Measurements from ENCODE around the gene ERFE. TPM values are rescaled to one million over a fixed set of nuclear protein-coding genes. Genes with fewer than 3 reads are reported as not detected.

Gene ERFE
- total RNA-seq, 1 donor: 1.8 TPM

GRCh38 chr2:238116298-238117198, 42.2 kb upstream of the ERFE start:
- no peak overlapping the region for H3K27ac ChIP-seq (ENCODE audit: low read depth, low read length)
- H3K36me3 ChIP-seq (ENCODE audit: insufficient read depth, low read length): no peaks in the 10 kb centered on the region
- no peak overlapping the region for H3K4me3 ChIP-seq (ENCODE audit: insufficient read depth, low read length)
- peaks cover 7% of the 10 kb centered on the region for H3K4me1 ChIP-seq (ENCODE audit: insufficient read depth, low read length)
- TF ChIP-seq CTCF (IDR thresholded peaks at IDR 0.05; ENCODE audit: extremely low read depth, low read depth, low read length): no peak
- H4K20me1 ChIP-seq (ENCODE audit: insufficient read depth, low read length): no peaks in the 10 kb centered on the region
- H3K4me2 ChIP-seq (ENCODE audit: insufficient read depth, low read length): no peak overlapping the region
- H3K79me2 ChIP-seq (ENCODE audit: insufficient read depth, low read length): no peaks in the 10 kb centered on the region
- no peak overlapping the region for H2AFZ ChIP-seq (ENCODE audit: low read length)
- DNase-seq (ENCODE audit: insufficient read length, low spot score, missing footprints): peak; percentile 75
- H3K27me3 ChIP-seq (ENCODE audit: insufficient read depth, low read length): peaks cover 16% of the 10 kb centered on the region
- H3K9me3 ChIP-seq (ENCODE audit: low read depth, low read length): peaks cover 6% of the 10 kb centered on the region

GRCh38 chr2:238117199-238118154, 41.3 kb upstream of the ERFE start:
- no peaks in the 10 kb centered on the region for H3K79me2 ChIP-seq (ENCODE audit: insufficient read depth, low read length)
- no peak overlapping the region for H2AFZ ChIP-seq (ENCODE audit: low read length)
- peaks cover 6% of the 10 kb centered on the region for H3K9me3 ChIP-seq (ENCODE audit: low read depth, low read length)
- H3K4me1 ChIP-seq (ENCODE audit: insufficient read depth, low read length): peaks cover 7% of the 10 kb centered on the region
- H3K4me3 ChIP-seq (ENCODE audit: insufficient read depth, low read length): no peak overlapping the region
- peak; percentile 92 for DNase-seq (ENCODE audit: insufficient read length, low spot score, missing footprints)
- H3K4me2 ChIP-seq (ENCODE audit: insufficient read depth, low read length): no peak overlapping the region
- H3K27me3 ChIP-seq (ENCODE audit: insufficient read depth, low read length): peaks cover 16% of the 10 kb centered on the region
- no peaks in the 10 kb centered on the region for H4K20me1 ChIP-seq (ENCODE audit: insufficient read depth, low read length)
- H3K36me3 ChIP-seq (ENCODE audit: insufficient read depth, low read length): no peaks in the 10 kb centered on the region
- no peak for TF ChIP-seq CTCF (IDR thresholded peaks at IDR 0.05; ENCODE audit: extremely low read depth, low read depth, low read length)
- no peak overlapping the region for H3K27ac ChIP-seq (ENCODE audit: low read depth, low read length)

- H4K20me1 ChIP-seq (ENCODE audit: insufficient read depth, low read length): no peaks in the 10 kb centered on the region
These were observed 38.9 kb upstream of the ERFE start for GRCh38 chr2:238119756-238120462.

More at GRCh38 chr2:238119756-238120462, 38.9 kb upstream of the ERFE start:
- no peak overlapping the region for H3K27ac ChIP-seq (ENCODE audit: low read depth, low read length)
- peak; percentile 72 for DNase-seq (ENCODE audit: insufficient read length, low spot score, missing footprints)
- H3K27me3 ChIP-seq (ENCODE audit: insufficient read depth, low read length): peaks cover 16% of the 10 kb centered on the region
- H3K9me3 ChIP-seq (ENCODE audit: low read depth, low read length): no peaks in the 10 kb centered on the region
- TF ChIP-seq CTCF (IDR thresholded peaks at IDR 0.05; ENCODE audit: extremely low read depth, low read depth, low read length): no peak
- H3K4me2 ChIP-seq (ENCODE audit: insufficient read depth, low read length): no peak overlapping the region
- no peaks in the 10 kb centered on the region for H3K79me2 ChIP-seq (ENCODE audit: insufficient read depth, low read length)
- H2AFZ ChIP-seq (ENCODE audit: low read length): no peak overlapping the region
- peaks cover 7% of the 10 kb centered on the region for H3K4me1 ChIP-seq (ENCODE audit: insufficient read depth, low read length)
- H3K4me3 ChIP-seq (ENCODE audit: insufficient read depth, low read length): no peak overlapping the region
- H3K36me3 ChIP-seq (ENCODE audit: insufficient read depth, low read length): no peaks in the 10 kb centered on the region
